Measurements from ENCODE around the gene AHNAK. TPM values are rescaled to one million over a fixed set of nuclear protein-coding genes. Genes with fewer than 3 reads are reported as not detected.

The AHNAK gene
- total and polyA plus RNA-seq, 2 of the 8 experiments (the other 6 are each of a cell fraction or from before 2014, with no cell fraction given) = 2.0 to 5.8 TPM

- ChIA-PET POLR2A (ENCODE audit: partially characterized antibody) (interaction anchor here (0.7 to 1.5 kb wide), 2 partner anchors 59 to 151 kb away, joined by 3 to 4 read pairs; no protein-coding TSS in a partner anchor), CTCF (ENCODE audit: partially characterized antibody) (interaction anchor here (0.6 to 9.8 kb wide), 11 partner anchors 23 to 136 kb away, joined by 3 to 165 read pairs (median 4); no protein-coding TSS in a partner anchor)
- Histone ChIP-seq H4K20me1 (replicated peaks in 1 of 2; ENCODE audit: control insufficient read depth in 1 of 2, insufficient read depth in 2 of 2, low read length in 2 of 2) (no peaks in the 10 kb centered on the region), H3K79me2 (ENCODE audit: control insufficient read depth in 1 of 2, insufficient read depth in 2 of 2, low read length in 2 of 2) (no peaks in the 10 kb centered on the region), H2BK20ac (ENCODE audit: low read length) (no peak overlapping the region), H3K9ac (replicated peaks in 1 of 4; ENCODE audit: extremely low read depth in 1 of 4, low read depth in 3 of 4, low read length in 3 of 4) (no peak overlapping the region), H3K9me3 (ENCODE audit: insufficient read depth in 2 of 2, low read depth in 1 of 2, low read length in 1 of 2) (no peaks in the 10 kb centered on the region), H3K4me1 (replicated peaks in 1 of 4; ENCODE audit: control insufficient read depth in 3 of 4, insufficient read depth in 4 of 4, low read length in 3 of 4) (0 out of 7 replicates have a peak, but pooled peaks cover 0 to 2% (median 0%) of the 10 kb centered on the region in 4 experiments), H3K4me2 (ENCODE audit: insufficient read depth in 1 of 2, low read depth in 2 of 2, low read length in 2 of 2) (no peak overlapping the region), H4K8ac (ENCODE audit: extremely low read depth, insufficient read depth, low read length) (no peak overlapping the region), H3K27ac (ENCODE audit: low read depth, low read length) (no peak overlapping the region), H2AFZ (ENCODE audit: low read length) (no peak overlapping the region), H2BK12ac (ENCODE audit: low read depth, low read length) (no peak overlapping the region), H3K36me3 (ENCODE audit: control insufficient read depth in 2 of 4, insufficient read depth in 4 of 4, low read length in 3 of 4) (no peaks in the 10 kb centered on the region), H3K23ac (ENCODE audit: insufficient read length) (no peak overlapping the region), H2BK15ac (ENCODE audit: low read length) (no peak overlapping the region), H3K14ac (ENCODE audit: insufficient read length) (no peak overlapping the region), H4K91ac (replicated peaks; ENCODE audit: insufficient read length, low read length) (no peak overlapping the region), H4K5ac (ENCODE audit: insufficient read length, low read depth, low read length) (no peak overlapping the region), H3K4me3 (ENCODE audit: extremely low read depth in 1 of 4, insufficient read depth in 2 of 4, low read depth in 3 of 4, low read length in 4 of 4) (no peak overlapping the region), H3K4ac (replicated peaks; ENCODE audit: insufficient read length, low read depth, low read length) (no peak overlapping the region), H3K18ac (ENCODE audit: extremely low read depth, low read length) (no peak overlapping the region), H3K27me3 (replicated peaks in 1 of 4; ENCODE audit: control insufficient read depth in 3 of 4, extremely low read depth in 1 of 4, insufficient read depth in 3 of 4, low read length in 3 of 4) (peaks cover 0 to 15% (median 10%) of the 10 kb centered on the region in 4 experiments; a peak in 6 of 7 replicates), H3K23me2 (ENCODE audit: low read depth, low read length) (peaks cover 2% of the 10 kb centered on the region; the same call in 1 of the 2 replicates), H3K79me1 (ENCODE audit: low read depth, low read length) (no peaks in the 10 kb centered on the region), H2AK5ac (ENCODE audit: low read depth, low read length) (no peak overlapping the region), H2BK5ac (ENCODE audit: low read depth, low read length) (no peak overlapping the region), H3K56ac (replicated peaks; ENCODE audit: insufficient read length, low read depth, low read length) (no peak overlapping the region), H2BK120ac (replicated peaks; ENCODE audit: low read depth, low read length) (no peak overlapping the region)
- WGBS, 2 experiments (ENCODE audit: extremely low coverage in 1 of 2, insufficient coverage in 1 of 2, insufficient read length in 1 of 2, insufficient replicate concordance in 2 of 2, low coverage in 1 of 2, low lambda C conversion rate in 2 of 2, missing lambda C conversion rate in 1 of 2) = 89% methylated on average over 7 of the region's 7 CpGs; no CpG with 5 or more reads in 1 of the 2 experiments
- DNase-seq (ENCODE audit: low read depth in 1 of 2, low spot score in 2 of 2) (no peak), FAIRE-seq (no peak)
- no peak for TF ChIP-seq EP300 (IDR thresholded peaks at IDR 0.05; ENCODE audit: borderline replicate concordance in 1 of 2, low read depth in 2 of 2, low read length in 2 of 2)
These were observed 124.6 kb downstream of the AHNAK start for GRCh38 chr11:62421996-62422395.
